ENCODE results near the gene GRID2.
"Not testable (repeated sequence)": the region's sequence is repeated elsewhere in the genome, so short reads cannot be mapped to it uniquely, and the experiment has no call there.

Gene GRID2

DNA sequence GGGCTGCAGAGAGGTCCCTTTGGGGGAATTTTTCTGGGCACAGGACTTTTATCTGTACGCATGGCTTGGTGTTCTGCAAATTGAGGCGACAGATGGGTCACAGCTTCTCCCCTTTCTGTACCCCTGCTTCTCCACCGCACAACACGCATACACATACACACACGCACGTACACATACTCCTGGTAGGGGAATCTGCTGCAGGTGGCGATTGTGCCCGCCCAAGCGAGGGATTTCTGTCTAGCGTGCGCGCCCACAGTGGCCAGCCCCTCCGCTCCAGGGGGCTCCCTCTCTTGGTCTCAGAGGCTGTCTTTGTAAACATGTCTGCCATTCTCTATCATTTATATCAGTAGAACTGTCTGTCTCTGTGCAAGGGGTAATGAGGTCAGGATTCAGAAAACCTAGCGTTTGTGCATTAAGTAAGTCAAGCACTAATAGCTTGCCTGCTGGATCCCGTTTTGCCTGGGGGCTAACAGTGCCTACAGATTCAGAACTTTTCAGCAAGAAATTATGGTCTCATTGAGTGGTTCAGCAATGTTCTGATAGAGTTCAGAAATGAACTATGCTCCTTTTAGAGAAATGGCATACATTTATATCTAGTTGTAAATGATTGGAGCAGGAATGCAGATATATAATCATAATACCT lies 2.2 kb downstream of the GRID2 start:
- no peak for FAIRE-seq

- FAIRE-seq: no peak
These were observed 3.4 kb downstream of the GRID2 start for GRCh38 chr4:92307181-92307580.

DNA sequence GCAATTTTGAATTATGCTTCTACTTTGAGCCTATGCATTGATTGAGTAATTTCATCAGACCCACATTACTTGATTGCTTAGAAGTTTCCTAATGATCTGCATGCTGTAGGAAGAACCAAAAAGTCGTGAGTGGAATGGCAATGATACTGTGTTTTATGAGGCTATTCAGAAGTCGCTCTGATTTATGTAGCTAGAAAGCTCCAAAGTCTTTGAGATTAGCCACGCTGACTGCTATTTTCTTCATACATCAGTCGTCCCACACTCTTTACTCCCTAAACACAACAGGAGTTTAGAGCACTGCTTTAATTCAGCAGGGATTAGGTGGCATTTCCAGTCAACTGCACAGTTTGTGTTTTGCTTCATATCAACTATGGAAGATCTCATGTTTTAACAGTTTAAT lies 4.1 kb downstream of the GRID2 start:
- FAIRE-seq: no peak

- FAIRE-seq: no peak
These were observed 13.3 kb downstream of the GRID2 start for GRCh38 chr4:92317047-92317446.

- no peak for FAIRE-seq
These were observed 24.3 kb downstream of the GRID2 start for GRCh38 chr4:92328095-92328494.

- no peak for FAIRE-seq
These were observed 29.2 kb downstream of the GRID2 start for GRCh38 chr4:92333016-92333415.

DNA sequence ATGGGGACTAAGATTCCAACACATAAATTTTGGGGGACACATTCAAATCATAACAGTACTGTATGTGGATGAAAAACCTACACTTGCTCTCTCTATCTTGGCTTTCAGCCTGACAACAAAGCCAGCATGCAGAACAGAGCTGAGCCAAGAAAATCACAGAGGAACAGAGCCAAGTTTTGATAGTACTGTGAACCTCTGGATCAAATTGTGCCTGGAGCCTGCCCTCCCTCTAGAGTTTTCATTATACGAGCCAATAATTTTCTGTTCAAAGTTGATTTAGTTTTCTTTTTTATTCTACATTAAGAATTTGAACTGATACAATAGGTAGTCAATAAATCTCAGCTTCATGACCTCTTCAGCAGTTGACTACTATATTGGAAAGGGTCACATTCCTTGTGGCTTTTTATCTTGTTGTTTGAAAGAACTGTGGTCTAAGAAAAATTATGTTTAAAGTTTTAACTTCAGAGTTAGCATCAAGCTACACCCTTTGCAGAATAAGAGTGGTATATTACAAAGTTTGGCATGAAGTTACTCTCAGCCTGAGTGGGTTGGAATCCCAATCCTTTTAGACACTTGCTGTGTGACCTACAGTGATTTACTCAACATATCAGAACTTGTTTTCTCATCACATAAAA lies 31.1 kb downstream of the GRID2 start:
- no peak for FAIRE-seq

GRCh38 chr4:92339676-92340075 lies 35.9 kb downstream of the GRID2 start:
- FAIRE-seq: no peak

GRCh38 chr4:92344216-92344615 lies 40.5 kb downstream of the GRID2 start:
- FAIRE-seq: no peak

DNA sequence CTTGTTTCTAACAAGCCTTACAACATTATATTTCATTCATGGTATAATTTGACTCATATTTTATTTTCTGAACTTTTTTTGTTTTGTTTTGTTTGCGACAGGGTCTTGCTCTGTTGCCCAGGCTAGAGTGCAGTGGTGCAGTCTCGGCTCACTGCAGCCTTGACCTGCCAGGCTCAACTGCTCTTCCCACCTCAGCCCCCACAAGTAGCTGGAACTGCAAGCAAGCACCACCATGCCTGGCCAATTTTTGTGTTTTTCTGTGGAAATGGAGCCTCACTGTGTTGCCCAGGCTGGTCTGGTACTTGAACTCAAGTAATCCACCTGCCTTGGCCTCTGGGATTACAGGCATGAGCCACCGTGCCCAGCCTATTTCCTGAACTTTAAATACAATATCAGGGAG lies 42.5 kb downstream of the GRID2 start:
- FAIRE-seq: no peak

GRCh38 chr4:92357966-92358365 lies 54.2 kb downstream of the GRID2 start:
- FAIRE-seq: no peak

DNA sequence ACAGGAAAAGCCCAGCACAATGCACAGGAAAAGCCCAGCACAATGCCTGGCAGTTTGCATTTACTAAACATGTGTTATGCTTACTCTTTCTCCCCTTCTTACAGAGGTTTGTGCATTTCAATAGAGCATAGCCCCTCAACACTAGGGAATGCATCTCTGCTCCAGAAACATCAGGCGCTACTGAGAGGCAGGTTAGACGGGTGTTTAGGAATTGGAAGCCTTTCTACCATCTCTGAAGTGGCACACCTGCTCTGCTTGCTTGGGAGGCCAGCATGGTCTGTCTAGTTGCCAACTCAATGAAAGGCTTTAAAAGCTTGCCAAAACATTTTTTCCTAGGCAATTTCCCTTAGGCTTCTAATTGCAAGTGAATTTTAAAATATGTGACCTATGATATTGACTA lies 55.7 kb downstream of the GRID2 start:
- FAIRE-seq: no peak

DNA sequence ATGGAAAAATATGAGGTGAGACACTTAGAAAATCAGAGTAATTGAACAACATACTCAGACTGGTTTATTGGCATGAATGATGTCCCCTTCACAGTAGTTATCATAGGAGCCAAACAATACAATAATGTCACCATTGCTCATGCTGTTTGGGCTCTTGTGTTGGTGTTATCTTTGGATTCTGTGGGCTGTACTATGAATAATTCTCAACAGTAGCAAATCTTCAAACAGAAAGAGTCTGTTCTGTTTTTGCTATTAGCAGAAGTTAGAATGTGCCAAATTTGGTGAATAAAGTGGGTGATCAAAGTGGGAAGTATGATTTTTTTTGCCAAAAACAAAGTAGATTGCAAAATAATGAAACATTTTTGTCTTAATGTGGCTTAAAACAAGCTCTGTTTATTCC lies 58.3 kb downstream of the GRID2 start:
- FAIRE-seq: no peak

GRCh38 chr4:92368653-92369052 lies 64.9 kb downstream of the GRID2 start:
- no peak for FAIRE-seq

- no peak for FAIRE-seq
These were observed 77.8 kb downstream of the GRID2 start for GRCh38 chr4:92381616-92382015.

DNA sequence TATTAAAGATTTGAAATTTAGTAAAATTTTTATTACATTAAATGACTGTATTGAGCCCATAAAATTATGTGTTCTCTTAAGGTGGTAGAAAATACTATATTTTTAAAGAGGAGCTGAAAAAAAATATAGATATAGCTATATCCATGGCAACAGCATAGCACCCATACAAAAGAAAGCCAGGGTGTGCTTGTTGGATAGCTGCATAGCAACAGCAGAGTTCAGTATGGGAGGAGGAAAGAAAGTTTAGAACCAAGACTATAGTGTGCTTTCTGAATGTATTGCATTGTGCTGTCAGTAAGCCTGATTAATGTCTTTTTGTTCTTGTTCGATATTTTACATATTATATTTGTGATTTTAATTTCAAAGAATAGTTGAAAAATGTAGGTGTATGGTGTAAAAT lies 78.4 kb downstream of the GRID2 start:
- no peak for FAIRE-seq

GRCh38 chr4:92387459-92388069 lies 83.8 kb downstream of the GRID2 start:
- peak; percentile 17 for FAIRE-seq

GRCh38 chr4:92399032-92399431 lies 95.3 kb downstream of the GRID2 start:
- FAIRE-seq: no peak

- not testable (repeated sequence) for FAIRE-seq
These were observed 99.8 kb downstream of the GRID2 start for GRCh38 chr4:92403525-92403924.

GRCh38 chr4:92406488-92406887 lies 102.7 kb downstream of the GRID2 start:
- no peak for FAIRE-seq

- no peak for FAIRE-seq
These were observed 118.2 kb downstream of the GRID2 start for GRCh38 chr4:92421920-92422319.

- no peak for FAIRE-seq
These were observed 129.5 kb downstream of the GRID2 start for GRCh38 chr4:92433272-92433758.

- FAIRE-seq: not testable (repeated sequence)
These were observed 135.0 kb downstream of the GRID2 start for GRCh38 chr4:92438722-92439121.

GRCh38 chr4:92442131-92442530 lies 138.4 kb downstream of the GRID2 start:
- FAIRE-seq: not testable (repeated sequence)

All from G401.6 (cell line).